ENCODE data around the gene FOXQ1. TPM values are rescaled to one million over a fixed set of nuclear protein-coding genes. Genes with fewer than 3 reads are reported as not detected.

FOXQ1 gene
- total and polyA plus RNA-seq, 2 of the 13 experiments (the other 11 are each of a cell fraction or from before 2014, with no cell fraction given): 35.2 to 39.8 TPM

GRCh38 chr6:1336246-1336843 lies 24.4 kb downstream of the FOXQ1 start:
- H3K9me3 ChIP-seq (ENCODE audit: low read length): no peaks in the 10 kb centered on the region
- CTCF ChIA-PET (ENCODE audit: low intra/inter-chr PET ratio, low total read pairs): interaction anchor here (0.8 to 2.8 kb wide), 10 partner anchors 21 to 743 kb away, joined by 3 to 33 read pairs (median 10); partner anchors contain the start of gene FOXQ1
- POLR2A ChIA-PET: interaction anchor here (0.7 to 7.3 kb wide), 14 partner anchors 12 to 538 kb away, joined by 3 to 284 read pairs (median 30); partner anchors contain the start of gene FOXQ1
- in situ Hi-C loops (cut with HindIII; ENCODE audit: extremely low pct_ligation_motif_present, low pct_unique_long_range_greater_than_20kb) (loop anchor here (5.0 kb wide), 1 partner anchor 424 kb away; no protein-coding TSS in a partner anchor), intact Hi-C loops (cut with micrococcal nuclease; ENCODE audit: unreplicated experiment) (loop anchor here (1.0 kb wide), 3 partner anchors 424 to 614 kb away; no protein-coding TSS in a partner anchor)
- H4K20me1 ChIP-seq (ENCODE audit: insufficient read depth, low read length): no peaks in the 10 kb centered on the region
- 34% methylated on average over 5 of the region's 5 CpGs for WGBS (ENCODE audit: low lambda C conversion rate)
- peaks cover 48% of the 10 kb centered on the region for H3K4me1 ChIP-seq (ENCODE audit: insufficient read depth, low read length)
- peak overlapping the region; percentile 73 for H3K27ac ChIP-seq (ENCODE audit: extremely low read length, insufficient read depth, low read length)
- BruUV-seq (replicated peaks): no TSS peak
- FAIRE-seq: peak; percentile 90
- no peaks in the 10 kb centered on the region for H3K79me2 ChIP-seq (ENCODE audit: insufficient read depth, low read length)
- H2AFZ ChIP-seq (ENCODE audit: low read length): no peak overlapping the region
- H3K4me2 ChIP-seq (ENCODE audit: low read depth, low read length): peak overlapping the region; percentile 88
- peak; percentile 92 for ATAC-seq
- peak overlapping the region; percentile 61 for H3K9ac ChIP-seq (ENCODE audit: insufficient read depth, low read depth, low read length)
- DNase-seq (ENCODE audit: low spot score): peak; percentile 90
- H3K36me3 ChIP-seq (replicated peaks in 1 of 2; ENCODE audit: control insufficient read depth in 1 of 2, insufficient read depth in 2 of 2, low read length in 2 of 2): no peaks in the 10 kb centered on the region
- H3K27me3 ChIP-seq (ENCODE audit: control insufficient read depth in 1 of 2, insufficient read depth in 2 of 2, low read length in 2 of 2): peaks cover 0 to 10% of the 10 kb centered on the region in 2 experiments; a peak in 1 of 5 replicates
- H3K4me3 ChIP-seq (replicated peaks in 1 of 3; ENCODE audit: insufficient read depth in 1 of 3, low read depth in 2 of 3, low read length in 3 of 3): peak overlapping the region; percentile 20 to 65 (median 31); a peak in 4 of 6 replicates
- TF ChIP-seq, protein P1, sequence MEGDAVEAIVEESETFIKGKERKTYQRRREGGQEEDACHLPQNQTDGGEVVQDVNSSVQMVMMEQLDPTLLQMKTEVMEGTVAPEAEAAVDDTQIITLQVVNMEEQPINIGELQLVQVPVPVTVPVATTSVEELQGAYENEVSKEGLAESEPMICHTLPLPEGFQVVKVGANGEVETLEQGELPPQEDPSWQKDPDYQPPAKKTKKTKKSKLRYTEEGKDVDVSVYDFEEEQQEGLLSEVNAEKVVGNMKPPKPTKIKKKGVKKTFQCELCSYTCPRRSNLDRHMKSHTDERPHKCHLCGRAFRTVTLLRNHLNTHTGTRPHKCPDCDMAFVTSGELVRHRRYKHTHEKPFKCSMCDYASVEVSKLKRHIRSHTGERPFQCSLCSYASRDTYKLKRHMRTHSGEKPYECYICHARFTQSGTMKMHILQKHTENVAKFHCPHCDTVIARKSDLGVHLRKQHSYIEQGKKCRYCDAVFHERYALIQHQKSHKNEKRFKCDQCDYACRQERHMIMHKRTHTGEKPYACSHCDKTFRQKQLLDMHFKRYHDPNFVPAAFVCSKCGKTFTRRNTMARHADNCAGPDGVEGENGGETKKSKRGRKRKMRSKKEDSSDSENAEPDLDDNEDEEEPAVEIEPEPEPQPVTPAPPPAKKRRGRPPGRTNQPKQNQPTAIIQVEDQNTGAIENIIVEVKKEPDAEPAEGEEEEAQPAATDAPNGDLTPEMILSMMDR (CRISPR knock-in tag; IDR thresholded peaks at IDR 0.05): peak; percentile 100
- TF ChIP-seq ADNP (CRISPR knock-in tag; IDR thresholded peaks at IDR 0.05) (no peak), RARA (CRISPR knock-in tag; IDR thresholded peaks at IDR 0.05) (0 out of 2 replicates have a peak, but pooled peaks have one; percentile 14), MAZ (IDR thresholded peaks at IDR 0.05; ENCODE audit: borderline replicate concordance, low read depth, low read length) (no peak), MAZ (CRISPR knock-in tag; IDR thresholded peaks at IDR 0.05; ENCODE audit: low read depth) (peak; percentile 20; the same call in 1 of the 2 replicates), ELF1 (CRISPR knock-in tag; IDR thresholded peaks at IDR 0.05) (0 out of 2 replicates have a peak, but pooled peaks have one; percentile 25), RCOR2 (CRISPR knock-in tag; IDR thresholded peaks at IDR 0.05) (peak; percentile 49; the same call in 1 of the 2 replicates), ZNF878 (CRISPR knock-in tag; IDR thresholded peaks at IDR 0.05) (0 out of 2 replicates have a peak, but pooled peaks have one; percentile 13), IKZF4 (CRISPR knock-in tag; IDR thresholded peaks at IDR 0.05; ENCODE audit: borderline replicate concordance, low read depth, not compliant biosample characterization) (peak; percentile 7), ZNF121 (CRISPR knock-in tag; IDR thresholded peaks at IDR 0.05) (no peak)
- TF ChIP-seq, protein P2, sequence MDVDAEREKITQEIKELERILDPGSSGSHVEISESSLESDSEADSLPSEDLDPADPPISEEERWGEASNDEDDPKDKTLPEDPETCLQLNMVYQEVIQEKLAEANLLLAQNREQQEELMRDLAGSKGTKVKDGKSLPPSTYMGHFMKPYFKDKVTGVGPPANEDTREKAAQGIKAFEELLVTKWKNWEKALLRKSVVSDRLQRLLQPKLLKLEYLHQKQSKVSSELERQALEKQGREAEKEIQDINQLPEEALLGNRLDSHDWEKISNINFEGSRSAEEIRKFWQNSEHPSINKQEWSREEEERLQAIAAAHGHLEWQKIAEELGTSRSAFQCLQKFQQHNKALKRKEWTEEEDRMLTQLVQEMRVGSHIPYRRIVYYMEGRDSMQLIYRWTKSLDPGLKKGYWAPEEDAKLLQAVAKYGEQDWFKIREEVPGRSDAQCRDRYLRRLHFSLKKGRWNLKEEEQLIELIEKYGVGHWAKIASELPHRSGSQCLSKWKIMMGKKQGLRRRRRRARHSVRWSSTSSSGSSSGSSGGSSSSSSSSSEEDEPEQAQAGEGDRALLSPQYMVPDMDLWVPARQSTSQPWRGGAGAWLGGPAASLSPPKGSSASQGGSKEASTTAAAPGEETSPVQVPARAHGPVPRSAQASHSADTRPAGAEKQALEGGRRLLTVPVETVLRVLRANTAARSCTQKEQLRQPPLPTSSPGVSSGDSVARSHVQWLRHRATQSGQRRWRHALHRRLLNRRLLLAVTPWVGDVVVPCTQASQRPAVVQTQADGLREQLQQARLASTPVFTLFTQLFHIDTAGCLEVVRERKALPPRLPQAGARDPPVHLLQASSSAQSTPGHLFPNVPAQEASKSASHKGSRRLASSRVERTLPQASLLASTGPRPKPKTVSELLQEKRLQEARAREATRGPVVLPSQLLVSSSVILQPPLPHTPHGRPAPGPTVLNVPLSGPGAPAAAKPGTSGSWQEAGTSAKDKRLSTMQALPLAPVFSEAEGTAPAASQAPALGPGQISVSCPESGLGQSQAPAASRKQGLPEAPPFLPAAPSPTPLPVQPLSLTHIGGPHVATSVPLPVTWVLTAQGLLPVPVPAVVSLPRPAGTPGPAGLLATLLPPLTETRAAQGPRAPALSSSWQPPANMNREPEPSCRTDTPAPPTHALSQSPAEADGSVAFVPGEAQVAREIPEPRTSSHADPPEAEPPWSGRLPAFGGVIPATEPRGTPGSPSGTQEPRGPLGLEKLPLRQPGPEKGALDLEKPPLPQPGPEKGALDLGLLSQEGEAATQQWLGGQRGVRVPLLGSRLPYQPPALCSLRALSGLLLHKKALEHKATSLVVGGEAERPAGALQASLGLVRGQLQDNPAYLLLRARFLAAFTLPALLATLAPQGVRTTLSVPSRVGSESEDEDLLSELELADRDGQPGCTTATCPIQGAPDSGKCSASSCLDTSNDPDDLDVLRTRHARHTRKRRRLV (CRISPR knock-in tag; IDR thresholded peaks at IDR 0.05): no peak
- TF ChIP-seq, protein P3, sequence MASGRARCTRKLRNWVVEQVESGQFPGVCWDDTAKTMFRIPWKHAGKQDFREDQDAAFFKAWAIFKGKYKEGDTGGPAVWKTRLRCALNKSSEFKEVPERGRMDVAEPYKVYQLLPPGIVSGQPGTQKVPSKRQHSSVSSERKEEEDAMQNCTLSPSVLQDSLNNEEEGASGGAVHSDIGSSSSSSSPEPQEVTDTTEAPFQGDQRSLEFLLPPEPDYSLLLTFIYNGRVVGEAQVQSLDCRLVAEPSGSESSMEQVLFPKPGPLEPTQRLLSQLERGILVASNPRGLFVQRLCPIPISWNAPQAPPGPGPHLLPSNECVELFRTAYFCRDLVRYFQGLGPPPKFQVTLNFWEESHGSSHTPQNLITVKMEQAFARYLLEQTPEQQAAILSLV (CRISPR knock-in tag; IDR thresholded peaks at IDR 0.05; ENCODE audit: borderline replicate concordance): no peak
